Cardiac fibroblast (primary cell): ENCODE measurements around the gene TTLL1.

Experiments used
- DNase-seq, 2 donors: peaks; one replicate each; pipeline versions ENCODE4 v3.0.0 to v3.0.0-alpha.2; 2010; ENCODE audit warnings: low read depth in 2 of 2
- H3K4me3 ChIP-seq, 2 donors: replicated peaks in 1 of 2; 1 replicate in 1 of 2; 2 replicates in 1 of 2; pipeline ENCODE4 v1.5.1; 2011; ENCODE audit warnings: low read depth in 2 of 2, low read length in 2 of 2, mild to moderate bottlenecking in 2 of 2, moderate library complexity in 1 of 2
- CTCF ChIP-seq: IDR thresholded peaks from one replicate; pipeline ENCODE4 v1.5.1; 2011; ENCODE audit warnings: low read depth, mild to moderate bottlenecking, low read length, inconsistent platforms

The TTLL1 gene

GRCh38 chr22:43077121-43077877 lies 11.9 kb downstream of the TTLL1 start:
- H3K4me3 ChIP-seq, result no peak overlapping the region
- TF ChIP-seq CTCF, result no peak
- peak in 1 of 2 donors; percentile 28 for DNase-seq

GRCh38 chr22:43066844-43067385 lies 22.3 kb downstream of the TTLL1 start:
- no peak overlapping the region for H3K4me3 ChIP-seq
- peak in 1 of 2 donors; percentile 62 for DNase-seq
- no peak for TF ChIP-seq CTCF

- DNase-seq, result no peak
- TF ChIP-seq CTCF, result no peak
- no peak overlapping the region for H3K4me3 ChIP-seq
Observed at GRCh38 chr22:43066134-43066533, 23.1 kb downstream of the TTLL1 start.

GRCh38 chr22:43060183-43060582 lies 29.0 kb downstream of the TTLL1 start:
- peak; percentile 77 for TF ChIP-seq CTCF
- peak; percentile 14 to 21 for DNase-seq
- no peak overlapping the region for H3K4me3 ChIP-seq

GRCh38 chr22:43057641-43058040 lies 31.6 kb downstream of the TTLL1 start:
- TF ChIP-seq CTCF, result no peak
- no peak for DNase-seq
- no peak overlapping the region for H3K4me3 ChIP-seq

GRCh38 chr22:43053176-43053575 lies 36.0 kb downstream of the TTLL1 start:
- DNase-seq, result peak in 1 of 2 donors; percentile 7
- no peak overlapping the region for H3K4me3 ChIP-seq
- peak; percentile 15 for TF ChIP-seq CTCF
